HG03097 (cell line): ENCODE data around the gene BORA.
A peak's percentile ranks its signal among the peaks of the same experiment; 100 is the strongest.
"Not testable (repeated sequence)": the region's sequence is repeated elsewhere in the genome, so short reads cannot be mapped to it uniquely, and the experiment has no call there.

ENCODE experiments used
- ATAC-seq: cut with Tn5 transposase; IDR thresholded peaks from one replicate; pipeline ENCODE4 v1.9.1; 2021; ENCODE audit not compliant: unreplicated experiment, low FRiP score

The BORA gene

DNA sequence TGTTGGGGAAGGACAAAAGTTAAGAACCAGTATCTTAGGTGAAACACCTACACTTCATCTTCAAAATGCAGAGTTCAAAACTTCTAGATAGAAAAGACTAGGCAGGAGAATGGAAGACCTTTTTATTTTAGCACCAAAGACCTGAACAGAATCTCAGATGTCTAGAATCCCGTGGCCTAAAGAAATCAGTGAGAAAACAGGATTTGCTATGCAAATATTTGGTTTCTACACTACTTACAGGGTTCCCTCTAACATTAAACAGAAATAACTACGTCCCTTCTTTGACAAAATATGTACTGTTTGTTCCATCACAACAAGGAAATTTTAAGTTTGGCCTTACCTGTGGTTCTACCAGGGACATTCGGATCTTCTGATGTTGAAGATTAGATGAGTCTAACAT lies 32.5 kb downstream of the BORA start:
- no peak for ATAC-seq

DNA sequence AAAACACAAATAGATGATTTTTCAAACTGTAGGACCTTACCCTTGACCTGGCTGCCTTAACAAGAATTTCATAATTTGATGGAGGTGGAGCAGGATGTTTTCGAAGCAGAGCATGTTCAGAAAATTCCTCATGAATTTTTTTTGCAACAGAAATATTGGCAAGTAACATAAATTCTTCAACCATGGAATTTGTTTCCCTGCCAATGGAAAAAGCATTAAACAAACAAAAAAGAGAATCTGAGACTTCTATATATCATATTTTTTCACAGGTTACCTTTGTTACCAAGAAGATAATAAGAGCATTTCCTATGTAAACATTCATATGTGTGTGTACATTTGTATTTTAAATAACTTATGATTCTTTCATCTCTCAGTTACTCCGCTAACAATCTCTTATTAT lies 35.7 kb downstream of the BORA start:
- no peak for ATAC-seq

DNA sequence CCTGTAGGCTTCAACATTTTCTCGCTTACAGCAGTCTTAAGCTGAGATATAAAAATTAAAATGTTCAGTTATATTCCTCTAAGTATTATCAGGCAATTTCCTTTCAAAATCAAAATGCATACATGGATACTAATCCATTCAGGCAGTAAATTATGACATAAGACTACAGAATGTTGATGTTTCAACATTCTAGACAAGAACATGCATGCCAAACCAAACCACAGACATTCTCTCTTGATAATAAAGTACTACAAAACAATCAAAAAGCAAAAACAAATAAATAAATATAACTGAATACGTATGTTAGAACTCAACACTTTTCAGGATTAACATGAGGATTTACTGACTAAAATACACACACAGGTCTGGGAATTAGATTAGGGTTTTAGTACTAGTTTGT lies 46.3 kb downstream of the BORA start:
- no peak for ATAC-seq

DNA sequence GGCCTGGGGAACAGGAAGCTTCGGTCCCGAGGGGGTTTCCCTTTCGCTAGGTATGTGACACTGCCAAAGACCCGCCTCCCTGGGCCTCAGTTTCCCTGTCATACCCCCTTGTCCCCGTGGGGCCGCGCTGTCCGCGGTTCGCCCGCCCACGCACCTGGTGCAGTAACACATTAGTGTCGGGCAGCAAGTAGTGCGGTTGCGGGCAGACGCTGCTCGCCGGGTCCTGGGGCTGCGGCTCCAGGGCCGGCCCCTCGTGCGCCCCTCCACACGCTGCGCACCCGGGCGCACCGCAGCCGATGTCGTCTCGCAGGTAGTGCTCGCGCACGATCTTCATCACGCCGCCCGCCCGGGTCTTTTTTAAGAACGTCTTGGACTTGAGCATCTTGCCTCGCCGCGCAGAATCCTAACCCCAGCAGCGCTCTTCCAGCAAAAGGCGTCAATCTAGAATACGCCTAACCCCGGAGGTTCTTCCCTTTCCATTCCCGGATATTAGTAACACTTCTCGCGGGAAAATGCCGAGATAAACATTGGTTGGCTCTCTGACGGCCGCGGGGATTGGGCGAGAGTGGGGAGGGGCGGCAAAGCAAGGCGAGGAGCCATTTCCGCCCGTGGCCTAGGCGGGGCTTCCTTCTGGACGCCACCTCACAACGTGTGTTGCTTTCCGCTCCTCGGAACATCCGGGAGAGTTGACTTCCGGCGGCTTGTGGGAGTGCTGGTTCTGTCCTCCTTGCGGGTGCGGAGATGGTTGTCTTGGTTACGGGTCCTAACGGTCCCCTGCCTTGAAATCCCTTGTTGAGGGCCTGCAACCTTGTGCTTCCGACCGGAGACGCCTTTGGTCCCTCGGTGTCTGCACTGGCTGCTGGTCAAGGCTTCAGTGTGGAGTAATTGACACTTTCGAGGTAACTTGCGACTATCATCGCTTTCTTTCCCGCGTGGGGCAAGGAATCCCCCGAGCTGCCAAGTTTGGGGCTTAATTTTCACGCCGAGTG lies 54.0 kb downstream of the BORA start, which contains the start of the genes DIS3 and PIBF1:
DIS3 (minus strand) TSS at position 450 of the 989 bp plus-strand sequence; CDS start at position 382, 68 bp downstream.
PIBF1 (plus strand) TSS at position 683 of the 989 bp plus-strand sequence. CDS start 1,337 bp downstream, outside the sequence.
- ATAC-seq, result peak; percentile 97

DNA sequence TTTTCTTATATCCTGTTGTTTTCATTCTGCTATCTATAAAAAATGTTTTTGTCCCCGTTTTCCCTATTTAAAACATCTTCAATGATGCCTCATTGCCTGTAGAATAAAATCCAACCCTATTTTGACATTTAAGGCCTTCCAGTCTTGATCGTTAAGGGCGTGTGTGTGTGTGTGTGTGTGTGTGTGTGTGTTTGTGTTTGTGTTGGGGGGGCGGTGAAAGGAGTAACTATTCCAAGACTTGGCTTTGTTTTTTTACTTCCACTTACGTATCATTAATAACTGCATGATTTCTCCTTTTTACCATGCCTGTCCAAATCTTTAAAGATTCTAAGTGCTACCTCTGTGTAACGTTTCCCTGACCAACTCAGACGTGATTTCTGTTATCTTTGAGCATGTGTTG lies 55.0 kb downstream of the BORA start:
- no peak for ATAC-seq

DNA sequence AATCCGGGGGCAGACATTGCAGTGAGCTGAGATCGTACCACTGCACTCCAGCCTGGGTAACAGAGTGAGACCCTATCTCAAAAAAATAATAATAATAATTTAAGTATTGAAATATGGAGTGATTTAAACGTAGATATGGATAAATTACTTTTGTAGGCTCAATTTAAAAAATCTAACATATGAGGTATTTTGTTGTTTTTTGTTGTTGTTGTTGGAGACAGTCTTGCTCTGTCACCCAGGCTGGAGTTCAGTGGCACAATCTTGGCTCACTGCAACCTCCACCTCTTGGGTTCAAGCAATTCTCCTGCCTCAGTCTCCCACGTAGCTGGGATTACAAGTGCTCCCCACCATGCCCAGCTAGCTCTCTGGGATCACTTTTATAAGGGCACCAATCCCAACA lies 57.0 kb downstream of the BORA start:
- ATAC-seq, result not testable (repeated sequence)

DNA sequence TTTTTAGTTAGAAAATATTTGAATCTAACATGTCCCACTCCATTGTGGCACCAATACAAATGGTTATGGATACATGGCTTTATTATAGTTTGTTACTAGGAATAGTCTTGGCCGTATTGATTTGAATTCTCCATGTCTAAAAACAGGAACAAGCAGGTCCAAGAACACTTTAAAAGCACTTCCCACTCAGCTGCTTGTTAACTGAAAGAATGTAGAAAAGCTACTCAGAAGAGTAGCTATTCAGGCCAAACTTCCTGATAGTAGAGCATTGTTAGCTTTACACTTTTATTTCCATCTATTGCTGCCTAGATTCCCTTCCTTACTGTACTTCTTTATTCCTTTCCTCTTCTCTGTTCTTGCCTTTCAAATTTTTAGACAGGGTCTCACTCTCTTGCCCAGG lies 61.1 kb downstream of the BORA start:
- ATAC-seq, result no peak

DNA sequence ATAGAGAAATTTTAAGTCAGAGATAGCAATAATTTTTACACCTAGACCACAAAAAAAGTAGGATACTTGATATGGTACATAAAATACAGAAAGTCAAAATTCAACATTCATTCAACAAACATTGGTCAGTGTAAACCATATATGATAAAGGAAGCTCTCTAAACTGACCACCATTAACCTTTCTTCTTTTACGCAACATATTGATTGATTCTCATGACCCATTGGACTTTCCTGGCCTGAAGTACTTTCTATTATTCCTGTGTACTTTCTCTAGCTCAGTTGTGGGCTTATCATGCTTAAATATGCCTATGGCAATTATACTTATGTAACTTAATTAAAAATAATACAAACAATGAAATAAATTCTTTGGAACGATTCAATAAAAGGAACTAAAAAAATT lies 64.9 kb downstream of the BORA start:
- ATAC-seq, result no peak

DNA sequence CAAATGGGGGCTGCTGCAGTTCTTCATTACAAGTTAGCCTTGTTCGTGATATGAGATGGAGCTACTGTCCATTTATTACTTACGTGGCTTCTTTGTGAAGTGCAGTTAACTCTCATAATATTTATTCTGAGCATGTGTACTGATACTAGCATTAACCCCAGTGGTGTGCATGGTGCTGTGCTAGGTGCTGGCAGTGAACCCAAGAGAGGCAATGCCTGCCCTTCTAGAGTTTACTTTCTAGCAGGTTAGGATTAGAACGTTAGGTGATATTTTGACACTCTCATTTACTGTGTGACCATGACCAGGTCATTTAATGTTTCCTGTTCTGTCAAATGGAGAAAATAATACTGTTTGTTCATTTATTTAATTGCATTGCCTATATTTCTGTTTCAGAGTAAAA lies 71.1 kb downstream of the BORA start:
- ATAC-seq, result no peak

DNA sequence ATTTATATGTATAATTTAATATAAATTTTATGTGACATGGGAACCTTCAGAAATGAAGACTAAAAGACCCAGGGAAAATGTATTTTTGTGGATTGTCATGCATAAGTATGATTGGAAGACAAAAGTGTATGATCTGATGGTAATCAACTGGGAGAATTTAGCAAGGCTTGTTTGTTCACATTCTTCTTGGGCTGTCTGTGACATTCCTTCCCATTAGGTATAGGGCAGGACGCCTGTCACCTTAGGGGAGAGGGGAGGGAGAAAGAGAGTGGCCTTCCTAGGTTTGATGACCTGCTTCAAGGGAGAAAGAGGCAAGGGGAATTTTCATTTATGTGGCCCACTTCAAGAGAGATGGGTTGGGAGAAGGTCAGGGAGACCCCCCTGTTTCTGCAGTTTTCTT lies 76.6 kb downstream of the BORA start:
- no peak for ATAC-seq
